MCF 10A (cell line): ENCODE results near the gene MRFAP1L1. TPM values are rescaled to one million over a fixed set of nuclear protein-coding genes. Genes with fewer than 3 reads are reported as not detected.
A peak's percentile ranks its signal among the peaks of the same experiment; 100 is the strongest.

Experiments used
- BruUV-seq: library from RNA; stranded (reverse); fragments of 400-500 nt; replicated peaks from 2 replicates; lab custom pipeline; 2021; lab: Mats Ljungman, UMichigan
- CTCF ChIA-PET: fragments of 300-600 bp; sonication (Branson Sonifier 250); formaldehyde crosslinking; extraction: SDS; loops from one replicate; lab custom pipeline; 2021; ENCODE audit warnings: antibody characterized with exemption, inconsistent platforms; lab: Yijun Ruan, JAX
- POLR2A ChIA-PET: fragments of 300-600, 350-650 bp; sonication (Branson Sonifier 250); formaldehyde crosslinking; extraction: SDS; loops from one replicate; lab custom pipeline; 2020; ENCODE audit warnings: antibody characterized with exemption, inconsistent platforms; lab: Yijun Ruan, JAX
- DNase-seq: peaks from one replicate; pipeline ENCODE4 v3.0.0-alpha.2; 2018; ENCODE audit not compliant: unreplicated experiment
- H3K27ac Mint-ChIP-seq: one replicate; pipeline ENCODE4 v1.8.0; 2022; ENCODE audit warnings: mild to moderate bottlenecking, low read depth, mixed read lengths; ENCODE audit not compliant: unreplicated experiment
- H3K27me3 Mint-ChIP-seq: one replicate; pipeline ENCODE4 v1.8.0; 2022; ENCODE audit warnings: mixed read lengths; ENCODE audit not compliant: insufficient read depth, unreplicated experiment
- H3K36me3 Mint-ChIP-seq: one replicate; pipeline ENCODE4 v1.8.0; 2022; ENCODE audit warnings: mild to moderate bottlenecking, moderate library complexity, mixed read lengths; ENCODE audit not compliant: insufficient read depth, unreplicated experiment
- H3K4me1 Mint-ChIP-seq: one replicate; pipeline ENCODE4 v1.8.0; 2022; ENCODE audit warnings: mixed read lengths; ENCODE audit not compliant: insufficient read depth, unreplicated experiment
- H3K4me3 Mint-ChIP-seq: one replicate; pipeline ENCODE4 v1.8.0; 2022; ENCODE audit warnings: mild to moderate bottlenecking, moderate library complexity, mixed read lengths; ENCODE audit not compliant: unreplicated experiment
- H3K9me3 Mint-ChIP-seq: one replicate; pipeline ENCODE4 v1.8.0; 2022; ENCODE audit warnings: mixed read lengths; ENCODE audit not compliant: unreplicated experiment
- CTCF ChIP-seq: fragments of 200-600 bp; IDR thresholded peaks from one replicate; pipeline ENCODE4 v1.8.0; 2022; ENCODE audit warnings: antibody characterized with exemption, mild to moderate bottlenecking; ENCODE audit not compliant: unreplicated experiment
- intact Hi-C: fragments of 100-400 bp; cut with micrococcal nuclease; formaldehyde crosslinking; loops from 2 replicates; pipeline ENCODE4 v1.14.1; 2022
- total RNA-seq: library from RNA; stranded (reverse); gene quantifications from 2 replicates; pipeline ENCODE4 v1.2.3, GENCODE V29; 2022

MRFAP1L1 gene
- total RNA-seq, 1 experiment from 2014 or later, result 42.5 TPM

- ChIA-PET CTCF (interaction anchor here (0.5 to 2.0 kb wide), 5 partner anchors 14 to 81 kb away, joined by 3 to 17 read pairs (median 3); no protein-coding TSS in a partner anchor), POLR2A (interaction anchor here (1.3 to 2.4 kb wide), 2 partner anchors 14 to 20 kb away, joined by 7 to 22 read pairs; partner anchors contain the start of gene MRFAP1L1)
- no peaks in the 10 kb centered on the region for H3K27me3 Mint-ChIP-seq
- peaks cover 24% of the 10 kb centered on the region for H3K4me1 Mint-ChIP-seq
- intact Hi-C loops, result no loop called here
- BruUV-seq, result no TSS peak
- H3K4me3 Mint-ChIP-seq, result peak overlapping the region; percentile 31
- H3K27ac Mint-ChIP-seq, result peak overlapping the region; percentile 85
- no peaks in the 10 kb centered on the region for H3K9me3 Mint-ChIP-seq
- no peak for TF ChIP-seq CTCF
- H3K36me3 Mint-ChIP-seq, result no peaks in the 10 kb centered on the region
- DNase-seq, result peak; percentile 88
Measured at GRCh38 chr4:6688879-6689505, 20.7 kb downstream of the MRFAP1L1 start.

- no TSS peak for BruUV-seq
- Mint-ChIP-seq H3K9me3 (no peaks in the 10 kb centered on the region), H3K4me1 (peaks cover 16% of the 10 kb centered on the region), H3K27ac (peak overlapping the region; percentile 85), H3K27me3 (no peaks in the 10 kb centered on the region), H3K4me3 (peak overlapping the region; percentile 31), H3K36me3 (no peaks in the 10 kb centered on the region)
- DNase-seq, result no peak
- intact Hi-C loops, result no loop called here
- ChIA-PET CTCF (interaction anchor here (0.5 to 2.0 kb wide), 4 partner anchors 13 to 19 kb away, joined by 3 to 17 read pairs (median 6); a partner anchor contains a TSS), POLR2A (interaction anchor here (0.6 to 2.4 kb wide), 4 partner anchors 13 to 21 kb away, joined by 3 to 22 read pairs (median 6); partner anchors contain the start of gene MRFAP1L1)
- TF ChIP-seq CTCF, result no peak
Measured at GRCh38 chr4:6687947-6688878, 21.5 kb downstream of the MRFAP1L1 start.

GRCh38 chr4:6686104-6686787, 23.4 kb downstream of the MRFAP1L1 start:
- TF ChIP-seq CTCF, result no peak
- H3K36me3 Mint-ChIP-seq, result no peaks in the 10 kb centered on the region
- BruUV-seq, result no TSS peak
- POLR2A ChIA-PET, result interaction anchor here (1.0 kb wide), 1 partner anchor 9 kb away, joined by 3 read pairs; no protein-coding TSS in a partner anchor
- no peaks in the 10 kb centered on the region for H3K9me3 Mint-ChIP-seq
- H3K4me1 Mint-ChIP-seq, result peaks cover 10% of the 10 kb centered on the region
- H3K27me3 Mint-ChIP-seq, result no peaks in the 10 kb centered on the region
- CTCF ChIA-PET, result interaction anchor here (1.5 kb wide), 1 partner anchor 12 kb away, joined by 6 read pairs; a partner anchor contains a TSS
- H3K27ac Mint-ChIP-seq, result no peak overlapping the region
- intact Hi-C loops, result no loop called here
- H3K4me3 Mint-ChIP-seq, result no peak overlapping the region
- no peak for DNase-seq
